HEK293 (cell line): Measurements from ENCODE around the gene TMTC1.

Source experiments
- CTCF ChIA-PET: fragments of 350-600 bp; formaldehyde crosslinking; extraction: SDS; loops from one replicate; lab custom pipeline; 2021; ENCODE audit warnings: antibody characterized with exemption; lab: Yijun Ruan, JAX
- POLR2A ChIA-PET: fragments of 300-600 bp; formaldehyde crosslinking; extraction: SDS; loops from one replicate; lab custom pipeline; 2020; ENCODE audit warnings: antibody characterized with exemption, inconsistent platforms; lab: Yijun Ruan, JAX
- H3K27ac ChIP-seq: fragments of 200-500 bp; sonication (Bioruptor generic); 2 replicates; pipeline ENCODE4 v1.5.1; 2014; ENCODE audit warnings: low read depth, low read length, control low read depth, inconsistent platforms; ENCODE audit errors: extremely low read depth
- H3K36me3 ChIP-seq, 2 experiments: fragments of 200-500 bp in 1 of 2; sonication (Bioruptor generic) in 1 of 2; 1 replicate in 1 of 2; 2 replicates in 1 of 2; pipeline ENCODE4 v1.5.1; 2014 to 2017; ENCODE audit warnings: inconsistent platforms in 2 of 2, low read length in 2 of 2; ENCODE audit not compliant: control insufficient read depth in 2 of 2, insufficient read depth in 1 of 2
- H3K4me1 ChIP-seq: fragments of 200-500 bp; sonication (Bioruptor generic); 2 replicates; pipeline ENCODE4 v1.5.1; 2014; ENCODE audit warnings: mild to moderate bottlenecking, low read length, inconsistent platforms; ENCODE audit not compliant: control insufficient read depth, insufficient read depth
- H3K4me3 ChIP-seq: 2 replicates; pipeline ENCODE4 v1.5.1; 2011; ENCODE audit warnings: low read depth, mild to moderate bottlenecking, control low read depth, low read length, moderate library complexity
- H3K9me3 ChIP-seq: fragments of 200-500 bp; sonication (Bioruptor generic); 2 replicates; pipeline ENCODE4 v1.5.1; 2014; ENCODE audit warnings: low read depth, low read length, inconsistent platforms; ENCODE audit not compliant: control insufficient read depth, insufficient read depth
- BCL11B ChIP-seq: fragments of 450-650 bp; formaldehyde crosslinking; IDR thresholded peaks from 2 replicates; pipeline ENCODE4 v1.5.1; 2016; ENCODE audit warnings: low read depth, missing biosample characterization, missing genetic modification characterization
- GLI4 ChIP-seq: fragments of 450-650 bp; formaldehyde crosslinking; IDR thresholded peaks from 2 replicates; pipeline ENCODE4 v1.5.1; 2016; ENCODE audit warnings: missing biosample characterization, missing genetic modification characterization
- HOXA7 ChIP-seq: sonication (generic); formaldehyde crosslinking; IDR thresholded peaks from 2 replicates; pipeline ENCODE4 v1.8.1; 2022; ENCODE audit warnings: missing genetic modification reagents, borderline replicate concordance
- HOXC10 ChIP-seq: sonication (generic); formaldehyde crosslinking; IDR thresholded peaks from 2 replicates; pipeline ENCODE4 v1.8.1; 2023; ENCODE audit warnings: mild to moderate bottlenecking, missing genetic modification reagents
- IKZF3 ChIP-seq: fragments of 450-650 bp; IDR thresholded peaks from 2 replicates; pipeline ENCODE4 v1.5.0; 2018; ENCODE audit warnings: missing biosample characterization, mild to moderate bottlenecking, missing genetic modification characterization, moderate library complexity
- SETDB1 ChIP-seq: IDR thresholded peaks from one replicate; pipeline ENCODE4 v1.6.1; 2017; ENCODE audit warnings: mild to moderate bottlenecking, low read length, moderate library complexity, mixed read lengths; ENCODE audit not compliant: insufficient read length
- ZBTB1 ChIP-seq: fragments of 450-650 bp; formaldehyde crosslinking; IDR thresholded peaks from 2 replicates; pipeline ENCODE4 v1.5.1; 2016; ENCODE audit warnings: missing biosample characterization, missing genetic modification characterization
- ZBTB11 ChIP-seq: fragments of 450-650 bp; formaldehyde crosslinking; conservative IDR thresholded peaks from 2 replicates; pipeline ENCODE4 v1.5.1; 2016; ENCODE audit warnings: low read depth, missing biosample characterization, missing genetic modification characterization
- ZBTB21 ChIP-seq: fragments of 450-650 bp; formaldehyde crosslinking; IDR thresholded peaks from 2 replicates; pipeline ENCODE4 v1.5.1; 2017; ENCODE audit warnings: missing biosample characterization, missing genetic modification characterization
- ZBTB48 ChIP-seq: fragments of 450-650 bp; formaldehyde crosslinking; IDR thresholded peaks from 2 replicates; pipeline ENCODE4 v1.5.1; 2016; ENCODE audit warnings: missing biosample characterization, missing genetic modification characterization
- ZNF138 ChIP-seq: fragments of 450-650 bp; formaldehyde crosslinking; IDR thresholded peaks from 2 replicates; pipeline ENCODE4 v1.5.1; 2016; ENCODE audit warnings: missing biosample characterization, missing genetic modification characterization, borderline replicate concordance
- ZNF202 ChIP-seq: fragments of 450-650 bp; formaldehyde crosslinking; IDR thresholded peaks from 2 replicates; pipeline ENCODE4 v1.5.1; 2016; ENCODE audit warnings: missing biosample characterization, missing genetic modification characterization, borderline replicate concordance
- ZNF23 ChIP-seq: fragments of 450-650 bp; formaldehyde crosslinking; IDR thresholded peaks from 2 replicates; pipeline ENCODE4 v1.5.1; 2016; ENCODE audit warnings: missing biosample characterization, missing genetic modification characterization, borderline replicate concordance
- ZNF280D ChIP-seq: fragments of 450-650 bp; formaldehyde crosslinking; IDR thresholded peaks from 2 replicates; pipeline ENCODE4 v1.5.1; 2016; ENCODE audit warnings: missing biosample characterization, missing genetic modification characterization
- ZNF341 ChIP-seq: fragments of 450-650 bp; formaldehyde crosslinking; IDR thresholded peaks from 2 replicates; pipeline ENCODE4; 2016; ENCODE audit warnings: low read depth, missing biosample characterization, missing genetic modification characterization
- ZNF354C ChIP-seq: fragments of 450-650 bp; formaldehyde crosslinking; IDR thresholded peaks from 2 replicates; pipeline ENCODE4 v1.5.1; 2016; ENCODE audit warnings: missing biosample characterization, missing genetic modification characterization, low read depth, borderline replicate concordance
- ZNF366 ChIP-seq: fragments of 450-650 bp; formaldehyde crosslinking; conservative IDR thresholded peaks from 2 replicates; pipeline ENCODE4 v1.5.1; 2016; ENCODE audit warnings: missing biosample characterization, missing genetic modification characterization
- ZNF398 ChIP-seq: fragments of 450-650 bp; formaldehyde crosslinking; IDR thresholded peaks from 2 replicates; pipeline ENCODE4 v1.5.1; 2017; ENCODE audit warnings: missing biosample characterization, missing genetic modification characterization
- ZNF530 ChIP-seq: fragments of 450-650 bp; formaldehyde crosslinking; IDR thresholded peaks from 2 replicates; pipeline ENCODE4 v1.5.1; 2016; ENCODE audit warnings: low read depth, missing biosample characterization, missing genetic modification characterization
- ZNF658 ChIP-seq: fragments of 450-650 bp; formaldehyde crosslinking; IDR thresholded peaks from 2 replicates; pipeline ENCODE4; 2016; ENCODE audit warnings: missing biosample characterization, missing genetic modification characterization
- ZNF777 ChIP-seq: fragments of 450-650 bp; formaldehyde crosslinking; IDR thresholded peaks from 2 replicates; pipeline ENCODE4 v1.5.1; 2017; ENCODE audit warnings: missing biosample characterization, missing genetic modification characterization, borderline replicate concordance

Gene TMTC1

GRCh38 chr12:29569132-29569757 lies 214.5 kb downstream of the TMTC1 start:
- TF ChIP-seq ZNF354C (tag by site-specific recombination) (no peak), SETDB1 (no peak), ZBTB48 (tag by site-specific recombination) (no peak), ZNF202 (no peak), ZNF280D (no peak), ZBTB21 (tag by site-specific recombination) (no peak), HOXA7 (CRISPR knock-in tag) (no peak), HOXC10 (CRISPR knock-in tag) (no peak), ZNF777 (tag by site-specific recombination) (no peak), ZNF366 (tag by site-specific recombination) (no peak), BCL11B (tag by site-specific recombination) (no peak), ZNF138 (tag by site-specific recombination) (no peak), GLI4 (no peak), ZNF23 (tag by site-specific recombination) (no peak)
- Histone ChIP-seq H3K9me3 (no peaks in the 10 kb centered on the region), H3K36me3 (peaks cover 0 to 4% of the 10 kb centered on the region in 2 experiments; a peak in 1 of 3 replicates), H3K4me1 (no peaks in the 10 kb centered on the region), H3K27ac (no peak overlapping the region), H3K4me3 (no peak overlapping the region)
- CTCF ChIA-PET: interaction anchor here (0.6 to 1.0 kb wide), 2 partner anchors 315 to 320 kb away, joined by 4 read pairs; no protein-coding TSS in a partner anchor
- POLR2A ChIA-PET: no interaction called here

- POLR2A ChIA-PET: no interaction called here
- TF ChIP-seq BCL11B (tag by site-specific recombination): no peak
- TF ChIP-seq ZNF530 (tag by site-specific recombination): no peak
- no peak for TF ChIP-seq ZNF398 (tag by site-specific recombination)
- TF ChIP-seq ZBTB1: no peak
- no peak for TF ChIP-seq ZNF658 (tag by site-specific recombination)
- TF ChIP-seq ZNF341: no peak
- no peak for TF ChIP-seq ZBTB11 (tag by site-specific recombination)
- TF ChIP-seq IKZF3: no peak
- TF ChIP-seq, all 188 proteins: peak for 0
- H3K9me3 ChIP-seq: no peaks in the 10 kb centered on the region
- CTCF ChIA-PET: interaction anchor here (0.6 kb wide), 1 partner anchor 478 kb away, joined by 4 read pairs; no protein-coding TSS in a partner anchor
- H3K4me1 ChIP-seq: peaks cover 9% of the 10 kb centered on the region
- H3K27ac ChIP-seq: no peak overlapping the region
- peaks cover 0 to 2% of the 10 kb centered on the region in 2 experiments; a peak in 1 of 3 replicates for H3K36me3 ChIP-seq
- H3K4me3 ChIP-seq: no peak overlapping the region
Observed at GRCh38 chr12:29566441-29566840, 217.3 kb downstream of the TMTC1 start.
